Neuron (in vitro differentiated cells): ENCODE results near the gene CYB5B.

Experiments used
- H2AFZ ChIP-seq: one replicate; pipeline ENCODE4 v1.6.1; 2013; ENCODE audit warnings: low read depth, mild to moderate bottlenecking, inconsistent platforms, low read length, moderate library complexity
- H3K27me3 ChIP-seq: one replicate; pipeline ENCODE4 v1.6.1; 2013; ENCODE audit warnings: low read length; ENCODE audit not compliant: insufficient read depth
- H3K36me3 ChIP-seq: one replicate; pipeline ENCODE4 v1.6.1; 2013; ENCODE audit warnings: low read length; ENCODE audit not compliant: insufficient read depth
- H3K4me1 ChIP-seq: one replicate; pipeline ENCODE4 v1.6.1; 2013; ENCODE audit warnings: low read length; ENCODE audit not compliant: insufficient read depth
- H3K4me3 ChIP-seq: 2 replicates; pipeline ENCODE4 v1.5.1; 2013; ENCODE audit warnings: mild to moderate bottlenecking, low read length, moderate library complexity
- H3K9me3 ChIP-seq: one replicate; pipeline ENCODE4 v1.6.1; 2013; ENCODE audit warnings: low read length

CYB5B gene

GRCh38 chr16:69486272-69486671 is 61.9 kb downstream of the CYB5B start:
- H2AFZ ChIP-seq = no peak overlapping the region
- H3K9me3 ChIP-seq = no peaks in the 10 kb centered on the region
- no peaks in the 10 kb centered on the region for H3K36me3 ChIP-seq
- no peaks in the 10 kb centered on the region for H3K27me3 ChIP-seq
- H3K4me3 ChIP-seq = no peak overlapping the region
- no peaks in the 10 kb centered on the region for H3K4me1 ChIP-seq

GRCh38 chr16:69486724-69487123 is 62.3 kb downstream of the CYB5B start:
- Histone ChIP-seq H3K27me3 (no peaks in the 10 kb centered on the region), H3K4me1 (no peaks in the 10 kb centered on the region), H3K36me3 (no peaks in the 10 kb centered on the region), H3K4me3 (no peak overlapping the region), H2AFZ (no peak overlapping the region), H3K9me3 (no peaks in the 10 kb centered on the region)

GRCh38 chr16:69490707-69491324 is 66.4 kb downstream of the CYB5B start:
- Histone ChIP-seq H3K9me3 (no peaks in the 10 kb centered on the region), H3K36me3 (no peaks in the 10 kb centered on the region), H3K4me3 (no peak overlapping the region), H3K27me3 (no peaks in the 10 kb centered on the region), H3K4me1 (no peaks in the 10 kb centered on the region), H2AFZ (no peak overlapping the region)

GRCh38 chr16:69494991-69495392 is 70.6 kb downstream of the CYB5B start:
- Histone ChIP-seq H3K9me3 (no peaks in the 10 kb centered on the region), H3K36me3 (no peaks in the 10 kb centered on the region), H3K27me3 (no peaks in the 10 kb centered on the region), H3K4me3 (no peak overlapping the region), H2AFZ (no peak overlapping the region), H3K4me1 (no peaks in the 10 kb centered on the region)

- Histone ChIP-seq H3K9me3 (no peaks in the 10 kb centered on the region), H3K4me3 (no peak overlapping the region), H3K4me1 (no peaks in the 10 kb centered on the region), H3K27me3 (no peaks in the 10 kb centered on the region), H3K36me3 (no peaks in the 10 kb centered on the region), H2AFZ (no peak overlapping the region)
Observed at GRCh38 chr16:69495821-69496220, 71.4 kb downstream of the CYB5B start.

- H3K4me1 ChIP-seq = no peaks in the 10 kb centered on the region
Observed at GRCh38 chr16:69496376-69496775, 72.0 kb downstream of the CYB5B start.

GRCh38 chr16:69496896-69497295 is 72.5 kb downstream of the CYB5B start:
- no peak overlapping the region for H3K4me3 ChIP-seq
- H3K9me3 ChIP-seq = no peaks in the 10 kb centered on the region
- H3K27me3 ChIP-seq = no peaks in the 10 kb centered on the region
- no peak overlapping the region for H2AFZ ChIP-seq
- no peaks in the 10 kb centered on the region for H3K4me1 ChIP-seq
- no peaks in the 10 kb centered on the region for H3K36me3 ChIP-seq

More at GRCh38 chr16:69496376-69496775, 72.0 kb downstream of the CYB5B start:
- Histone ChIP-seq H3K27me3 (no peaks in the 10 kb centered on the region), H3K9me3 (no peaks in the 10 kb centered on the region), H2AFZ (no peak overlapping the region), H3K4me3 (no peak overlapping the region), H3K36me3 (no peaks in the 10 kb centered on the region)

GRCh38 chr16:69497876-69498596 is 73.6 kb downstream of the CYB5B start:
- H2AFZ ChIP-seq = no peak overlapping the region
- no peaks in the 10 kb centered on the region for H3K9me3 ChIP-seq
- no peaks in the 10 kb centered on the region for H3K36me3 ChIP-seq
- no peaks in the 10 kb centered on the region for H3K4me1 ChIP-seq
- H3K27me3 ChIP-seq = no peaks in the 10 kb centered on the region
- no peak overlapping the region for H3K4me3 ChIP-seq

GRCh38 chr16:69498926-69499325 is 74.5 kb downstream of the CYB5B start:
- H3K4me1 ChIP-seq = no peaks in the 10 kb centered on the region
- H3K9me3 ChIP-seq = no peaks in the 10 kb centered on the region
- H2AFZ ChIP-seq = no peak overlapping the region
- no peak overlapping the region for H3K4me3 ChIP-seq
- no peaks in the 10 kb centered on the region for H3K36me3 ChIP-seq
- H3K27me3 ChIP-seq = no peaks in the 10 kb centered on the region

- H3K4me3 ChIP-seq = no peak overlapping the region
- H3K9me3 ChIP-seq = no peaks in the 10 kb centered on the region
- H2AFZ ChIP-seq = no peak overlapping the region
- H3K27me3 ChIP-seq = no peaks in the 10 kb centered on the region
- no peaks in the 10 kb centered on the region for H3K4me1 ChIP-seq
- H3K36me3 ChIP-seq = no peaks in the 10 kb centered on the region
Observed at GRCh38 chr16:69499541-69500230, 75.3 kb downstream of the CYB5B start.

- no peaks in the 10 kb centered on the region for H3K4me1 ChIP-seq
- H3K4me3 ChIP-seq = no peak overlapping the region
- H3K27me3 ChIP-seq = no peaks in the 10 kb centered on the region
- H2AFZ ChIP-seq = no peak overlapping the region
- no peaks in the 10 kb centered on the region for H3K9me3 ChIP-seq
- no peaks in the 10 kb centered on the region for H3K36me3 ChIP-seq
Observed at GRCh38 chr16:69500496-69500895, 76.1 kb downstream of the CYB5B start.

- Histone ChIP-seq H3K4me3 (no peak overlapping the region), H3K27me3 (no peaks in the 10 kb centered on the region)
Observed at GRCh38 chr16:69501956-69502745, 77.7 kb downstream of the CYB5B start.

GRCh38 chr16:69503244-69503643 is 78.8 kb downstream of the CYB5B start:
- H3K4me3 ChIP-seq = no peak overlapping the region
- H3K9me3 ChIP-seq = no peaks in the 10 kb centered on the region
- no peaks in the 10 kb centered on the region for H3K4me1 ChIP-seq
- no peak overlapping the region for H2AFZ ChIP-seq
- no peaks in the 10 kb centered on the region for H3K27me3 ChIP-seq
- no peaks in the 10 kb centered on the region for H3K36me3 ChIP-seq

More at GRCh38 chr16:69501956-69502745, 77.7 kb downstream of the CYB5B start:
- H2AFZ ChIP-seq = no peak overlapping the region
- H3K4me1 ChIP-seq = no peaks in the 10 kb centered on the region
- no peaks in the 10 kb centered on the region for H3K36me3 ChIP-seq
- H3K9me3 ChIP-seq = no peaks in the 10 kb centered on the region
